Stimulated activated CD4-positive, alpha-beta T cell treated with anti-CD3 and anti-CD28 coated beads, Interleukin-12 subunit alpha, Interleukin-12 subunit beta, amount 100 ng/mL, for 48 hours (primary cell): ENCODE results near the gene UQCR10.
A peak's percentile ranks its signal among the peaks of the same experiment; 100 is the strongest.

Experiments
- DNase-seq, 3 donors: peaks; one replicate each; pipeline ENCODE4 v3.0.0-alpha.2; 2020; ENCODE audit warnings: low read depth in 2 of 3, low spot score in 1 of 3

Gene UQCR10

GRCh38 chr22:29767171-29768051 is at the start of gene UQCR10:
UQCR10 (plus strand) TSS chr22:29767369; CDS start chr22:29767399, 30 bp downstream.
- DNase-seq: peak; percentile 86 to 92 (median 88)

- DNase-seq: no peak
Measured at GRCh38 chr22:29717789-29718188, 49.4 kb upstream of the UQCR10 start.

DNA sequence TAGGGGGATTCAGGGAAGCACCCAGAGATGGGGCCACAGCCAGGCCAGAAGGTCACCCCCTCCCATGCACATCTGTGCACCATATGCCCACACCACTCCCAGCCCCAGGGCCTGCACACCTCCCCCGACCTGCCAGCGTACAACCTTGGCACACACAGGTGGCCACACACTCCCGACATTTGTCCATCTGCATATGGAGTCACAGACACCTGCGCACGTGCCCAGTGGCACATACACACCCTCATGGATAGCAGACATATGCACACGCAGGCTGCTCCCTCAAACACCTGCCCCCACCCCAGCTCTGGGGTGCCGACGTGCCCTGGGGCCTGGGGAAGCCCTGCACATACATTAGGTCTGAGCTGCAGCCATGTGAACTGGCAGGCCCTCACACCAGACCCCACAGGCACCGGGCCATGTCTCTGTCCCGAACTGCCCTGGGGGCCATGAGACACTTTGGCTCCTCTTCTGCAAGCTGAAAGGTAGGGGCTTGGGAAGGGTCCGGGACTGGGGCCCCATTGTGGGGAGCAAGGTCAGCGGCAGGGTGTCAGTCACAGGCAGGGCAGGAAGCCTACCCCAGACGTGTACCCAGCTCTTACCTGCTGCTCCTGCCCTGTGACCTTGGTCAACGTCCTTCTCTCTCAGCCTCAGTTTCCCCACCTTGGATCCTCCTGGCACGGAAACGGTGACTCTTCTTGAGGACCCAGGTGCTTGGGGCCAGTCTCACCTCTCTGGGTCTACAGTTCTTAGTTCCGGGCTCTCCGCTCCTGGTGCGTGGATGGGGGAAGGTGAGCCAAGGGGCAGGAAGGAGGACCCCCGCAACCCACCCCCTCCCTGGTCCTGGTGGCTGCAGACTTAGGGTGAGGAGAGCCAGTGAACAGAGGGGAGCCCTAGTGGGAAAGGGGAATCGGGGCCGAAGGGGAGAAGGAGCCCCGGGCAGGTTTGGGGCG is 47.9 kb upstream of the UQCR10 start:
- DNase-seq: no peak

DNA sequence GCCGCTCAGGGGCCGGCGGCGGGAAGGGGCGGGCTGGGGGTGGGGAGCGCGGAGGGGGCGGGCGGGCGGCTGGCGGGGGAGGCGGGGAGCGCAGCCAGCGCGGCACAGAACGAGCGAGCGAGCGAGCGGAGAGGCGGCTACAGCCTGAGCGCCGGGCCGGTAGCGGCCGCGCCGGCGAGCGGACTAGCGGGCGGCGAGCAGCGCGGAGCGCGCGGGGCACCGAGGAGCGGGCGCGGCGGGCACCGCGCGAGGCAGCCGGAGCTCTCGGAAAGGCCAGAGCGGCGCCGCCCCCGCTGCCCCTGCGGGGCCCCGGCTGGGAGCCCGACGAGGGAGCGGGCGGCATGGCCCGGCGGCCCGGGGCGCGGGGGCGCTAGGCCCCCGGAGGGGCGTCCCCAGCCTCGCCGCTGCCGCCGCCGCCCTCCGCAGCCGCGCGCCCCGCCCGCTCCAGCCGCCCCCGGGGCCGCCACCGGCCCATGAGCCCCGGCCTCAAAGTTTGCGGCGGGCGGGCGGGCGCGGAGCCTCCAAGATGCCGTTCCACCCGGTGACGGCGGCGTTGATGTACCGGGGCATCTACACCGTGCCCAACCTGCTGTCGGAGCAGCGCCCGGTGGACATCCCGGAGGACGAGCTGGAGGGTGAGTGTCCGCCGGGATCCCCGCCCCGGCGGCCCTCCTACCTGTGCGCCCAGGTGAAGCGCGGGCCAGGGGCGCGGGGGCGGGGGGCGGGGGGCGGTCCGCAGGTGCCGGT is 47.1 kb upstream of the UQCR10 start, which contains the start of gene CABP7:
TSS of gene CABP7 (plus strand) at position 105 of the 747 bp plus-strand sequence. CDS start at position 527, 422 bp downstream.
- DNase-seq: no peak

DNA sequence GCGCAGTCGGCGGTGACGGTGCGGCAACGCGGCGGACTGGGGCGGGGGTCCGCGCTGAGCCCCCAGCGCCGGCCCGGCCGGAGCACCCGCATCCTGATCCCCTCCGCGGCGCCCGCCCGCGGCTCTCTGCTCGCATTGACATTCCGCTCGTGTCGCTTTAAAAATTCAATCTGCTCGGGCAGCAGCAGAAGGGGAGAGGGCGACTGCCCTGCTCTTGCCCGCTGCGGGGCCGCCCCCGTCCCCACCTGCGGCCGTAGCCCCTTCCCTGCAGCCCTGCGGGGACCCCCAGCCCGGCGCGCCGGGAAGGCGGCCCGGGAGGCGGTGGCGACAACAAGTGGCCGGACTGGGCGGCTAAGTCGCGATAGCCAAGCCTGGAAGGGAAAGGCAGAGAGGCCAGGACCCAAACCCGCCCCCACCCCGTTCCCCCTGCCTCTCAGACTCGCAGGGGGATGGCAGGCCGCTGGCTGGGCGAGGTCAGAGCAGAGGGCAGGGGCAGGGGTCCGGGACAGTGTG is 46.3 kb upstream of the UQCR10 start:
- DNase-seq: no peak

DNA sequence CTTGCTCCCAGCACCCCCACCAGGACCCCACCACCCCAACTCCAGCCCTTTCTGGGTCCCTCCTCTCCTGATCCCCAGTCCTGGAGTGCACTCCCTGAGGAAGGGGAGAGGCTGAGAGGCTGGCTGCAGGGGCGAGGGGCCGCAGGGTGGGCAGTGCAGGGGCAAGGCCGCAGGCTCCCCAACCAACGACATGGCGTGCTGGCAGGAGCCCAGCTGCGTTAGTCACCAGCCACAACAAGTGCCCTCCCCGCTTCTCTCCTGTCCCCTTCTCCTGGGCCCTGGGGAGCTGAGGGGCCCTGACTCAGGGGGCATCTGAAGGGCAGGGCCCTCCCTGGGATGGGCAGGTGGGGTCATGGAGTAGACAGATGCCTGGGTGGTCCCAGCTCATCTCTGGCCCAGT is 45.0 kb upstream of the UQCR10 start:
- DNase-seq: no peak

GRCh38 chr22:29722587-29722986 is 44.6 kb upstream of the UQCR10 start:
- no peak for DNase-seq

DNA sequence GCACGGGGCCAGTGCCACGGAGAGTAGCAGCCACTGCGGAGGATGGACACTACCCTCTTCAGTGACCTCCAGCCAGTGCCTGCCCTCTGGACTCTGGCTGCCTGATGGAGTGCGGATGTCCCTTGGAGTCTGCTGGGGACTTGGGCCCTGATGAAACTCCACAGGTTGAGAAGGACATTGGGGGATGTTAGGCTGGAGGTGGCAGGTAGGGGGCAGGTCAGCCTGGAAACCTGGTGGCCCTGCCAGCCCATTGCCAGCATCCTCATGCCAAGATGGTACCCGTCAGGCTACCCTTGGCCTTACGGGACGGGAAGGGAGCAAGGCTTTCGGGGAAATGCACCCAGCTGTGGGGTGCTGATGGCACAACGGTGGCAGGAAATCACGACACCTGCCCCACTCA is 43.4 kb upstream of the UQCR10 start:
- no peak for DNase-seq

DNA sequence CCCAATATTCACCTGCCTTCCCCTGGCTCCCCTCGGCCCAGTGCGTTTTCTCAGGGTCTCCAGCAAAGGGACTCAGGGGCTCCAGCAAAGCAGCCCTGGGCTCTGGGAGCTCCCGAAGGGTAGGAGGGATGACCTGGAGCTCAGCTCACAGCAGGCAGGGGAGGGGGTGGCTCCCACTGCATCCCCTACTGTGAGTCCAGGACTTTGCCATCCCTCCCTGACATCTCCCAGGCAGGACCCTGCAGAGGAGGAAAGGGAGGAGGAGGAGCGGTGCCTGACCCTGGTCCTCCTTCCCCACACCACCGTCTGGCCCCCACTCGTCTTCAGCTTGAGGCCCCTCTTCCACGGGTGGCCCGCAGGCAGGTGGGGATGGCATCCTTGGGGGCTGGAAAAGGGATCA is 42.3 kb upstream of the UQCR10 start:
- DNase-seq: no peak

DNA sequence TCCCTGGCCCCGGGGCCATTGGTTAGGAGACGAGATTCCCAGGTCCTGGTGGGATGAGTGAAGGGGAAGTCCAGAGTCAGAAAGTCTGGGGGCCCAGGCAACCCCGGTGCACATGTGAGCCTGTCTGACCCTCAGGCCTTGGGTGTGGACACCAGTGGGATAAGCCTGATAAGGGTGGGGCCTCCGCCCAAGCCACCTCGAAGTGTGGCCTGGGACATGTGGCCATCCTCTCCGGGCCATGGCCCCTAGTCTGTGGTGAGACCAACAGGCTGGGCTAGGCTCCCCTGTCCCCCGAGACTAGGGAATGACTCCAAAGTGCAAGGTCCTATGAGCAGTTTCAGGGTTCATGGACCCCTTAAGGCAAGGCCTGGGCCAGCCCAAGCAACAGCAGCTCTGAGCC is 41.1 kb upstream of the UQCR10 start:
- DNase-seq: no peak

GRCh38 chr22:29726512-29727130 is 40.5 kb upstream of the UQCR10 start:
- DNase-seq: no peak

- no peak for DNase-seq
Measured at GRCh38 chr22:29727131-29727523, 40.0 kb upstream of the UQCR10 start.

DNA sequence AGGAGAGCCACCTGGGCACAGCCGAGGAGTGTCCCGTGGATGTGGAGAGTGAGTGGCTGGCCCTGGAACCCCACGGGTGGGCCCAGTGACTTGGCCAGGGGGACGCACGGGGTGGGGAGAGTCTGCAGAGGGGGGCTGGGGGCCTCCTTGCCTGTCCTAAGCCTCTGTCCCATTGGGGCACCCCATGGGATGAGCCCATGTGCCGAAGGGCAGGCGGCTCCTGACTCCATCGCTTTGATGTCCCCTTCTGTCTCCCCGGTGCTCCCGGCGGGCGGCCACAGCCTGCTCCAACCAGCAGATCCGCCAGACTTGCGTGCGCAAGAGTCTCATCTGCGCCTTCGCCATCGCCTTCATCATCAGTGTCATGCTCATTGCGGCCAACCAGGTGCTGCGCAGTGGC is 38.0 kb upstream of the UQCR10 start:
- no peak for DNase-seq

GRCh38 chr22:29731058-29731850 is 35.9 kb upstream of the UQCR10 start:
- DNase-seq: no peak

- no peak for DNase-seq
Measured at GRCh38 chr22:29732883-29733282, 34.3 kb upstream of the UQCR10 start.

DNA sequence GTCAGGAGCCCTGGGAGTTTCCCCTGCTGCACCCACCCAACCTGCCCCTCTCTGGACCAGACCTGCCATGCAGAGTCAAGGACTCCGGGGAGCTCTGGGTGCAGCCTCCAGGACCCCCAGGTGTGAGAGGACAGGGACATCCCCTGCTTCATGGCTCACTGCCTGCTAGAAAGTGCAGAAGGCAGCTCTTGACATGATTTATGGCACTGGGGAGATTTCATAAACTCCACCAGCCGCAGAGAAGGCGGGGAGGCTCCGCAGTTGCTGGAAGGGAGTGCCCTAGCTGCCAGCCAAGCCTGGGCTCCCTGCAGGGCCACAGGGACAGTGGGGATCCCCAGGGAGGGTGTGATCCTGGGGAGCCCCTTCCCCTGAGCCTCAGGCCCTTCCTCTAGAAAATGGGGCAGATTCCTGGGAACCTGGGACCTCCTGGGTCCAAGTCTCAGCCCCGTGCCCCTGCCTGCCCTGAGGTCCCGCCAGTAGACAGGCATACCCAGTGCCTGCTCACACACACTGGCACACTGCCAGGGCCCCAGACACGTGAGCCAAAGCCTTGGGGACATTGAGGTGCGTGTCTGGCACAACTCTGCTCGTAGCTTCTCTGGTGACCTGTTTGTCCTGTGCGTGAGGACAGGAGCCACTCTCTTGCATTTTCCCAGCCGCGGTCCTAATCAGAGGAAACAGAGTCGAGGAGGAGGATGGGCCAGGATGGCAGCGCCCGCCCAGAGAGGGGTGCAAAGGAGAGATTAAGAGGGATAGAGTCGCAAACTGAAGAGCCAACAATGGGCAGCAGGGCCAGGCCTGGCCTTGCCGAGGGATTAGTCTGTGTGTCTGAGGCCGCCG is 33.6 kb upstream of the UQCR10 start:
- DNase-seq: no peak

DNA sequence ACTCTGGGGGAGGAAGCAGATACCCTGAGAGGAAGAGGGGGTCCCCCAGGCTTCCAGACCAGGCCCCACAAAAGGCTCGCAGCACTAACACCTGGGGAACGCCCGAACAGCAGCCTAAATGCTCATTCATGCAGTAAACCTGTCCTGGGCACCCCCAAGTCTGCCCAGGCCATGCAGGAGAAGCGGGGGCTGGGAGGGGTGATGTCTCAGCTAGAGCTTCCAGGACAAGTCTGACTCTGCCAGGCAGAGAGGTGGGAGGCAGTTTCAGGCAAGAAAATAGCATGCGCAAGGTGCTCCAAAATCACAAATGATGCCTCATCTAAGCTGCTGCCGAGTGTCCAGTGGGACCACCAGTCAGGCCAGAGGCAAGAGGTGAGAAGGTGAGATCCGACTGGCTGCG is 32.8 kb upstream of the UQCR10 start:
- no peak for DNase-seq

GRCh38 chr22:29734838-29735237 is 32.3 kb upstream of the UQCR10 start:
- DNase-seq: no peak

DNA sequence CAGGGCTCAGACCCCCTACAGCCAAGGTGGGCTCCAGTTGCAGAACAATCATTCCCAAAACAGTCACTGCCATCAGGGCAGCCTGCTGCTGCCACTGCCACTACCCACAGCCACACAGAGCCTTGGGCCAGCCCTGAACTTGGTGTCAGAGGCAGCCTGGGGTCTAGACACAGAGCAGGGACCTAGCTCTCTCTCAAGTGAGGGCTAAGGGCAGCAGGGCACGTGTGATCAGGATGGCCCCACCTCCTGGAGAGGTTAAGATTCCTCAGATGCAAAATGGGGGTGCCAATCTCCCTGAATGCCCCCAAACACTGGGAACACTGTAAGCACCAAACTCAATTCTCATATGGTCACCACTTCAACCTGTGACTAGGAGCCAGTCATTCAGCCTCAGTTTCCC is 31.8 kb upstream of the UQCR10 start:
- DNase-seq: no peak
